Endothelial cell (in vitro differentiated cells): Measurements from ENCODE around the gene NAA15. TPM values are rescaled to one million over a fixed set of nuclear protein-coding genes. Genes with fewer than 3 reads are reported as not detected.
A peak's percentile ranks its signal among the peaks of the same experiment; 100 is the strongest.
"Not testable (repeated sequence)": the region's sequence is repeated elsewhere in the genome, so short reads cannot be mapped to it uniquely, and the experiment has no call there.

ENCODE experiments used
- DNase-seq: peaks from one replicate; pipeline ENCODE4 v3.0.0; 2021; ENCODE audit warnings: low spot score
- H3K27ac Mint-ChIP-seq: one replicate; pipeline ENCODE4 v1.8.0; 2021; ENCODE audit warnings: mixed read lengths, inconsistent platforms; ENCODE audit not compliant: unreplicated experiment
- H3K27me3 Mint-ChIP-seq: one replicate; pipeline ENCODE4 v1.8.0; 2021; ENCODE audit warnings: mild to moderate bottlenecking, moderate library complexity, mixed read lengths, inconsistent platforms; ENCODE audit not compliant: unreplicated experiment
- H3K36me3 Mint-ChIP-seq: one replicate; pipeline ENCODE4 v1.8.0; 2021; ENCODE audit warnings: mild to moderate bottlenecking, low read depth, mixed read lengths, inconsistent platforms; ENCODE audit not compliant: unreplicated experiment
- H3K4me1 Mint-ChIP-seq: one replicate; pipeline ENCODE4 v1.8.0; 2021; ENCODE audit warnings: mild to moderate bottlenecking, mixed read lengths, inconsistent platforms; ENCODE audit not compliant: unreplicated experiment
- H3K4me3 Mint-ChIP-seq: one replicate; pipeline ENCODE4 v1.8.0; 2021; ENCODE audit warnings: mild to moderate bottlenecking, mixed read lengths, inconsistent platforms; ENCODE audit not compliant: unreplicated experiment
- H3K9me3 Mint-ChIP-seq: one replicate; pipeline ENCODE4 v1.8.0; 2021; ENCODE audit warnings: mixed read lengths, inconsistent platforms; ENCODE audit not compliant: unreplicated experiment
- total RNA-seq: library from RNA; stranded (reverse); fragmentation: NEBNext Ultra II Directional; extraction: Animal tissue kit (Norgen Biotek cat#: 25700); gene quantifications from one replicate; pipeline ENCODE4 v1.2.1, GENCODE V29; 2021; ENCODE audit not compliant: unreplicated experiment
- TF ChIP-seq, protein P1 (sequence below): fragments of 200-600 bp; sonication (generic); IDR thresholded peaks from one replicate; pipeline ENCODE4 v1.5.0; 2021; ENCODE audit warnings: antibody characterized with exemption; ENCODE audit not compliant: unreplicated experiment

The NAA15 gene
- total RNA-seq, 1 donor from 2014 or later, result 37.8 TPM

DNA sequence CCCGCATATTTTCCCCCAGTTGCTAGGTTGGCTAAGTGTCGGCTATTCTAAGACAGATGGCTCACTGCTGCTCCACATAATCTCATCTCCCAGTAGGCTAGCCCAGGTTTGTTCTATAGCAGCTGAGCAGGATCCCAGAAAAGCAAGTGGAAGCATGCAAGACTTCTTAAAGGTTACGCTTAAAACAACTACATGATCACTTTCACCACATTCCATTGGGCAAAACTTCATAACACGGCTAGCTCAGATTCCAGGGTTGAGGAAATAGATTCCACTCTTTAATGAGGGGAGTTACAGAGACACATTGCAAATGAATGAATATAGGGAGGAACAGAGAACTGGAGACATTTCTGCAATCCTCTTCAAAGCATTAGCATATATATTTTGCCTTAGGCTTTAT lies 139.7 kb downstream of the NAA15 start:
- TF ChIP-seq, protein P1, sequence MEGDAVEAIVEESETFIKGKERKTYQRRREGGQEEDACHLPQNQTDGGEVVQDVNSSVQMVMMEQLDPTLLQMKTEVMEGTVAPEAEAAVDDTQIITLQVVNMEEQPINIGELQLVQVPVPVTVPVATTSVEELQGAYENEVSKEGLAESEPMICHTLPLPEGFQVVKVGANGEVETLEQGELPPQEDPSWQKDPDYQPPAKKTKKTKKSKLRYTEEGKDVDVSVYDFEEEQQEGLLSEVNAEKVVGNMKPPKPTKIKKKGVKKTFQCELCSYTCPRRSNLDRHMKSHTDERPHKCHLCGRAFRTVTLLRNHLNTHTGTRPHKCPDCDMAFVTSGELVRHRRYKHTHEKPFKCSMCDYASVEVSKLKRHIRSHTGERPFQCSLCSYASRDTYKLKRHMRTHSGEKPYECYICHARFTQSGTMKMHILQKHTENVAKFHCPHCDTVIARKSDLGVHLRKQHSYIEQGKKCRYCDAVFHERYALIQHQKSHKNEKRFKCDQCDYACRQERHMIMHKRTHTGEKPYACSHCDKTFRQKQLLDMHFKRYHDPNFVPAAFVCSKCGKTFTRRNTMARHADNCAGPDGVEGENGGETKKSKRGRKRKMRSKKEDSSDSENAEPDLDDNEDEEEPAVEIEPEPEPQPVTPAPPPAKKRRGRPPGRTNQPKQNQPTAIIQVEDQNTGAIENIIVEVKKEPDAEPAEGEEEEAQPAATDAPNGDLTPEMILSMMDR, result no peak
- Mint-ChIP-seq H3K27me3 (peaks cover 3% of the 10 kb centered on the region), H3K27ac (no peak overlapping the region), H3K9me3 (no peaks in the 10 kb centered on the region), H3K36me3 (peaks cover 38% of the 10 kb centered on the region), H3K4me1 (no peaks in the 10 kb centered on the region), H3K4me3 (no peak overlapping the region)
- DNase-seq, result no peak

DNA sequence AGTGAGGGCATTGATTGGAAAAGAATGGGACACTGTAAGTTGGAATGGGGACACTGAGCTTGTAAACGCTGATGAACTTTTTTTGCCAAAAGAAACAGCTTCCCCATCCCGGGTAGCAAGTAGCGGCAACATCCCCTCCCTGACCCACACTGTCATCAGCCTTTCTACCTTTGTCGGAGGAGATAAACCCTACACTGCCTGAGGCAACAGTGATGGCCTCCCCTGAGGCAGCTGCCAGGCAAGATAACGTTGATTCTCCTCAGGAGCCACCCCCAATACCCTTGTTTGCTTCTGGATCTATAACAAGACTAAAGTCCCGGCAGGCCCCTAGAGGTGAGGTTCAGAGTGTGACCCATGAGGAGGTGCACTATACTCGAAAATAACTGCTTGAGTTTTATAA lies 142.4 kb downstream of the NAA15 start:
- DNase-seq, result no peak
- Mint-ChIP-seq H3K27me3 (no peaks in the 10 kb centered on the region), H3K4me1 (no peaks in the 10 kb centered on the region), H3K4me3 (peak overlapping the region; percentile 40), H3K9me3 (no peaks in the 10 kb centered on the region), H3K36me3 (peaks cover 26% of the 10 kb centered on the region), H3K27ac (no peak overlapping the region)
- TF ChIP-seq, protein P1, result no peak

DNA sequence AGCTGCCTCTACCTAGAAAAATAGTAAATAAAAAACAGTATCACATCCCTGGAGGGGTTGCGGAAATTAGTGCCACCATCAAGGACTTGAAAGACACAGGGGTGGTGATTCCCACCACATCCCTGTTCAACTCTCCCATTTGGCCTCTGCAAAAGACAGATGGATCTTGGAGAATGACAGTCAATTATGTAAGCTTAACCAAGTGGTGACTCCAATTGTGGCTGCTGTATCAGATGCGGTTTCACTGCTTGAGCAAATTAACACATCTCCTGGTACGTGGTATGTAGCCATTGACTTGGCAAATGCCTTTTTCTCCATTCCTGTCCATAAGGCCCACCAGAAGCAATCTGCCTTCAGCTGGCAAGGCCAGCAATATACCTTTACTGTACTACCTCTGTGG lies 143.6 kb downstream of the NAA15 start:
- H3K27ac Mint-ChIP-seq, H3K4me3 Mint-ChIP-seq, DNase-seq, H3K9me3 Mint-ChIP-seq, H3K27me3 Mint-ChIP-seq, H3K4me1 Mint-ChIP-seq: not testable (repeated sequence)
- peaks cover 24% of the 10 kb centered on the region for H3K36me3 Mint-ChIP-seq

- H3K4me3 Mint-ChIP-seq, H3K9me3 Mint-ChIP-seq, H3K27ac Mint-ChIP-seq, H3K4me1 Mint-ChIP-seq, DNase-seq, H3K27me3 Mint-ChIP-seq: not testable (repeated sequence)
- H3K36me3 Mint-ChIP-seq, result peaks cover 20% of the 10 kb centered on the region
Measured at GRCh38 chr4:139447078-139447477, 145.8 kb downstream of the NAA15 start.

DNA sequence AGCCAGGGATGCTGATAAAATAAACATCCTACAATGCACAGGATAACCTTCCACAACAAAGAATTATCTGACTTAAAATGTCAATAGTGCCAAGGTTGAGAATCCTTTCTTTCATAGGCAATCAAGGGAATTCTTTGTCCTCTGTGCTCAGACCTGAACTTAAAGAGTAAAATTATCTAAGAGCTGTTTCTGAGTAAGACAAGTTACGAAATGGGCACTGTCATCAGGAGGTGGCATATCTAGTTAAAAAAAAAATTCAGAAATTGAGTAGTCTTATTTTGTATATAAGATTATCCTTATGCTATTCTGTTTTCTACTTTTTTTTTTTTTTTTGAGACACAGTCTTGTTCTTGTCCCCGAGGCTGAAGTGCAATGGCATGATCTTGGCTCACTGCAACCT lies 149.3 kb downstream of the NAA15 start:
- Mint-ChIP-seq H3K36me3 (peaks cover 11% of the 10 kb centered on the region), H3K27me3 (no peaks in the 10 kb centered on the region), H3K4me3 (no peak overlapping the region), H3K4me1 (peaks cover 22% of the 10 kb centered on the region), H3K27ac (no peak overlapping the region), H3K9me3 (no peaks in the 10 kb centered on the region)
- TF ChIP-seq, protein P1, result no peak
- DNase-seq, result no peak

- Mint-ChIP-seq H3K27ac (peak overlapping the region; percentile 87), H3K4me3 (peak overlapping the region; percentile 73)
- TF ChIP-seq, protein P1, result no peak
Measured at GRCh38 chr4:139451997-139452396, 150.7 kb downstream of the NAA15 start.

More at GRCh38 chr4:139451997-139452396, 150.7 kb downstream of the NAA15 start:
- Mint-ChIP-seq H3K9me3 (no peaks in the 10 kb centered on the region), H3K27me3 (no peaks in the 10 kb centered on the region), H3K36me3 (peaks cover 7% of the 10 kb centered on the region), H3K4me1 (peaks cover 32% of the 10 kb centered on the region)
- DNase-seq, result no peak
